Gastrocnemius medialis (tissue), 4 donors: ENCODE data around the gene PTPN21.
A peak's percentile ranks its signal among the peaks of the same experiment; 100 is the strongest.

ENCODE experiments used
- CTCF ChIP-seq, 5 experiments: fragments of 450-650 bp in 3 of 5; fragments of 200-600 bp in 2 of 5; sonication (generic) in 2 of 5; IDR thresholded peaks in 4 of 5; conservative IDR thresholded peaks in 1 of 5; 1 replicate in 4 of 5; 2 replicates in 1 of 5; pipeline ENCODE4 v1.5.1; 2016 to 2019; ENCODE audit warnings: antibody characterized with exemption in 5 of 5, mild to moderate bottlenecking in 3 of 5, moderate library complexity in 3 of 5
- POLR2A ChIP-seq, 2 donors: fragments of 450-650 bp; IDR thresholded peaks; one replicate each; pipeline ENCODE4 v1.6.1; 2017; ENCODE audit warnings: antibody characterized with exemption in 2 of 2, mild to moderate bottlenecking in 2 of 2, moderate library complexity in 2 of 2

DNA sequence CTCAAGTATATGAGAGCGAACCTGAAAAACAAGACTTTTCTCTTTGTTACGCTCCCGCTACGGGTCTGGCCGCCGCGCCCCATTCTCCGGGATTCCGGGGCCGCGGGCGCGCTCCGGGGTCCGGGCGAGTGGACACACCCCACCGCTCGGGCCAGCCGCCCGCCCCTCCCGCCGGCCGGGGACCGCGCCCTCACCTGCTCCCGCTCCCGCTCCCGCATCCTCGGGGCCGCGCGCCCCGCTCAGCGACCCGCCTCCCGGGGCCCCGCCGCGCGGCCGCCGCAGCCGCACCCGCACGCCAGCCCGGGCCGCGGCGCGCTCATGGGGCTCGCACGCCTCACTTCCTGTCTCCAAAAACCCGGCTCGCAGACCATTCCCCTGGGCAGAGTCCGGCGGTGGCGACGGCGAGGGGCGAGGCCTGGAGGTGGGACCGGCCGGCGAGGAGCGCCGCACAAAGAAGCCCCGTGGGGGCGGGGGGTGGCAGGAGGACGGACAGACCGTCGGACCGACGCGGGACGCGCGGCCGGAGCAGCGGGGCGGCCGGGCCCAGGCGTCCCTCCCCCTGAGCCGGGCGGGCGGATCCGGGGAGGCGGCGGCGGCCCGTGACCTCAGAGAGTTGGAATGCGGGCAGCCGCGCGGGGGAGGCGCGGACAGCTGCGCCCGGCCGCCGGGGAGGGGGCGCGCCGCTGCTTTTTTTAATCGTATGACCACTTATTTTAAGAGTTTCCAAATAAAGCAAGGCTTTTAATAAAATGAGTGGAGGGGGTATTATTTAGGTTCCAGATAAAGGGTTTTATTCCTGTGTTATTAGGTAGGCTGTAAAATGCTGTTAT, at the start of gene PTPN21:
- TF ChIP-seq CTCF (IDR thresholded peaks at IDR 0.05 in 4 of 5, conservative IDR thresholded peaks at IDR 0.05 in 1 of 5) = no peak
- TF ChIP-seq POLR2A (IDR thresholded peaks at IDR 0.05) = peak; percentile 51 to 58
